Liver (tissue), 9 donors: ENCODE data around the gene TACC2. TPM values are rescaled to one million over a fixed set of nuclear protein-coding genes. Genes with fewer than 3 reads are reported as not detected.

Source experiments
- DNase-seq: peaks from one replicate; pipeline ENCODE4 v3.0.0-alpha.2; 2017; ENCODE audit warnings: low spot score
- H3K27ac ChIP-seq, 2 donors: one replicate each; pipeline ENCODE4 v1.7.0; 2013; ENCODE audit warnings: inconsistent platforms in 2 of 2, low read length in 2 of 2, control low read depth in 1 of 2, low read depth in 1 of 2, mild to moderate bottlenecking in 1 of 2
- H3K27me3 ChIP-seq, 4 donors: one replicate each; pipeline versions ENCODE4 v1.6.1 to v1.7.0; 2013; ENCODE audit warnings: low read length in 3 of 4, inconsistent platforms in 1 of 4, mild to moderate bottlenecking in 1 of 4, moderate library complexity in 1 of 4; ENCODE audit not compliant: control insufficient read depth in 4 of 4, insufficient read depth in 4 of 4
- H3K36me3 ChIP-seq, 4 donors: one replicate each; pipeline versions ENCODE4 v1.6.1 to v1.7.0; 2013; ENCODE audit warnings: low read length in 3 of 4, mild to moderate bottlenecking in 3 of 4, low read depth in 1 of 4, moderate library complexity in 1 of 4; ENCODE audit not compliant: control insufficient read depth in 4 of 4, insufficient read depth in 3 of 4
- H3K4me1 ChIP-seq, 4 donors: one replicate each; pipeline versions ENCODE4 v1.6.1 to v1.7.0; 2013; ENCODE audit warnings: low read length in 3 of 4, mild to moderate bottlenecking in 3 of 4, moderate library complexity in 1 of 4; ENCODE audit not compliant: control insufficient read depth in 4 of 4, insufficient read depth in 4 of 4
- H3K4me3 ChIP-seq, 3 donors: one replicate each; pipeline versions ENCODE4 v1.6.1 to v1.7.0; 2013; ENCODE audit warnings: low read length in 3 of 3, control low read depth in 1 of 3, low read depth in 1 of 3, mild to moderate bottlenecking in 1 of 3
- H3K9ac ChIP-seq, 2 donors: one replicate each; pipeline ENCODE4 v1.7.0; 2013; ENCODE audit warnings: low read length in 2 of 2, mild to moderate bottlenecking in 2 of 2, moderate library complexity in 2 of 2, control low read depth in 1 of 2, low read depth in 1 of 2
- H3K9me3 ChIP-seq, 4 donors: one replicate each; pipeline versions ENCODE4 v1.6.1 to v1.7.0; 2013; ENCODE audit warnings: low read length in 3 of 4; ENCODE audit not compliant: control insufficient read depth in 4 of 4
- EGR1 ChIP-seq, 2 donors: IDR thresholded peaks; 2 replicates each; pipeline ENCODE4 v1.6.1; 2016 to 2018; ENCODE audit warnings: antibody characterized with exemption in 2 of 2, low read depth in 2 of 2
- FOXA2 ChIP-seq: IDR thresholded peaks from 2 replicates; pipeline ENCODE4 v1.6.1; 2016; ENCODE audit warnings: antibody characterized with exemption
- GABPA ChIP-seq, 2 donors: IDR thresholded peaks in 1 of 2; conservative IDR thresholded peaks in 1 of 2; 2 replicates each; pipeline ENCODE4 v1.6.1; 2016; ENCODE audit warnings: antibody characterized with exemption in 2 of 2, mild to moderate bottlenecking in 1 of 2, moderate library complexity in 1 of 2
- JUND ChIP-seq, 2 donors: IDR thresholded peaks; 2 replicates each; pipeline ENCODE4 v1.6.1; 2016; ENCODE audit warnings: antibody characterized with exemption in 2 of 2
- RXRA ChIP-seq, 2 donors: IDR thresholded peaks; 2 replicates each; pipeline ENCODE4 v1.6.1; 2017 to 2018; ENCODE audit warnings: antibody characterized with exemption in 2 of 2, mild to moderate bottlenecking in 1 of 2
- SP1 ChIP-seq: IDR thresholded peaks from 2 replicates; pipeline ENCODE4 v1.6.1; 2018; ENCODE audit warnings: antibody characterized with exemption, mild to moderate bottlenecking
- TAF1 ChIP-seq: conservative IDR thresholded peaks from 2 replicates; pipeline ENCODE4 v1.6.1; 2016; ENCODE audit warnings: antibody characterized with exemption, mild to moderate bottlenecking
- WGBS: extraction: QIAGEN DNeasy Blood & Tissue Kit; methylation state at CpG from one replicate; pipeline ENCODE4 v1.1.7; 2013; 5-methylcytosine and 5-hydroxymethylcytosine counted together
- polyA plus RNA-seq, 2 donors: library from polyadenylated mRNA; stranded (reverse) in 1 of 2; unstranded in 1 of 2; fragments of 200-250 nt in 1 of 2; fragments of >200 nt in 1 of 2; fragmentation: Nextera tagmentation in 1 of 2; extraction: Ambion mirVana in 1 of 2; gene quantifications; one replicate each; pipeline versions ENCODE4 v1.2.1 to v1.2.3, GENCODE V29; 2013 to 2015
- total RNA-seq, 2 donors: library from RNA; depleted of rRNA; stranded (reverse); fragments of >200 nt; gene quantifications; one replicate each; pipeline ENCODE4 v1.2.3, GENCODE V29; 2014
- TF ChIP-seq, protein P1 (sequence below): IDR thresholded peaks from 2 replicates; pipeline ENCODE4 v1.6.1; 2016; ENCODE audit warnings: antibody characterized with exemption, mild to moderate bottlenecking
- TF ChIP-seq, protein P2 (sequence below): IDR thresholded peaks from 2 replicates; pipeline ENCODE4 v1.6.1; 2016; ENCODE audit warnings: antibody characterized with exemption
- TF ChIP-seq, protein P3 (sequence below): fragments of 150-350 bp; IDR thresholded peaks from 2 replicates; pipeline ENCODE4 v1.5.1; 2017; ENCODE audit warnings: improper control_type of control experiment, low read depth, low read length; ENCODE audit not compliant: missing input control
- TF ChIP-seq, protein P4 (sequence below): IDR thresholded peaks from 2 replicates; pipeline ENCODE4 v1.6.1; 2016; ENCODE audit warnings: antibody characterized with exemption
- donor health status: healthy.
- donor health status: healthy.
- donor health status: healthy.
- donor health status: healthy.
- donor health status: healthy.

Gene TACC2
- total and polyA plus RNA-seq, 4 donors: 1.5 to 9.1 (median 7.8) TPM

DNA sequence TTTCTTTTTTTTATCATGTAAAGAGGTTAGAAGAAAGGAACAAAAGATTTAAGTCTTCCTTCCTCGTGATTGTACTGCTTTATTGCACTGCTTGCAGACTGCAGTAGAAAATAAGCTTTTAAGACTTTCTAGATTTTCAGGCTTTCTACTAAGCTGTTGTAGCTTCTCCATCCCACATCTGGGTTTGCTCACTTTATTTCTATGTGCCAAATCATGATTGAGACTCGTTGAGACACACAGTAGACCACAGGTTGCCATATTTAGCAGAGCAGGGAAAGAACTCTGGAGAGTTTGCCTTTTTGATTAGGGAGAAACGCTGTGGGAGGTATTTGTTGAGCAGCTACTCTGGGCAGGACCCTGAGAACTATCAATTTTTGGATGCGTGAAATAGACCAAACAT, 192.9 kb downstream of the TACC2 start (continued):
- TF ChIP-seq, protein P1, sequence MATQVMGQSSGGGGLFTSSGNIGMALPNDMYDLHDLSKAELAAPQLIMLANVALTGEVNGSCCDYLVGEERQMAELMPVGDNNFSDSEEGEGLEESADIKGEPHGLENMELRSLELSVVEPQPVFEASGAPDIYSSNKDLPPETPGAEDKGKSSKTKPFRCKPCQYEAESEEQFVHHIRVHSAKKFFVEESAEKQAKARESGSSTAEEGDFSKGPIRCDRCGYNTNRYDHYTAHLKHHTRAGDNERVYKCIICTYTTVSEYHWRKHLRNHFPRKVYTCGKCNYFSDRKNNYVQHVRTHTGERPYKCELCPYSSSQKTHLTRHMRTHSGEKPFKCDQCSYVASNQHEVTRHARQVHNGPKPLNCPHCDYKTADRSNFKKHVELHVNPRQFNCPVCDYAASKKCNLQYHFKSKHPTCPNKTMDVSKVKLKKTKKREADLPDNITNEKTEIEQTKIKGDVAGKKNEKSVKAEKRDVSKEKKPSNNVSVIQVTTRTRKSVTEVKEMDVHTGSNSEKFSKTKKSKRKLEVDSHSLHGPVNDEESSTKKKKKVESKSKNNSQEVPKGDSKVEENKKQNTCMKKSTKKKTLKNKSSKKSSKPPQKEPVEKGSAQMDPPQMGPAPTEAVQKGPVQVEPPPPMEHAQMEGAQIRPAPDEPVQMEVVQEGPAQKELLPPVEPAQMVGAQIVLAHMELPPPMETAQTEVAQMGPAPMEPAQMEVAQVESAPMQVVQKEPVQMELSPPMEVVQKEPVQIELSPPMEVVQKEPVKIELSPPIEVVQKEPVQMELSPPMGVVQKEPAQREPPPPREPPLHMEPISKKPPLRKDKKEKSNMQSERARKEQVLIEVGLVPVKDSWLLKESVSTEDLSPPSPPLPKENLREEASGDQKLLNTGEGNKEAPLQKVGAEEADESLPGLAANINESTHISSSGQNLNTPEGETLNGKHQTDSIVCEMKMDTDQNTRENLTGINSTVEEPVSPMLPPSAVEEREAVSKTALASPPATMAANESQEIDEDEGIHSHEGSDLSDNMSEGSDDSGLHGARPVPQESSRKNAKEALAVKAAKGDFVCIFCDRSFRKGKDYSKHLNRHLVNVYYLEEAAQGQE: no peak
- TF ChIP-seq FOXA2: no peak

DNA sequence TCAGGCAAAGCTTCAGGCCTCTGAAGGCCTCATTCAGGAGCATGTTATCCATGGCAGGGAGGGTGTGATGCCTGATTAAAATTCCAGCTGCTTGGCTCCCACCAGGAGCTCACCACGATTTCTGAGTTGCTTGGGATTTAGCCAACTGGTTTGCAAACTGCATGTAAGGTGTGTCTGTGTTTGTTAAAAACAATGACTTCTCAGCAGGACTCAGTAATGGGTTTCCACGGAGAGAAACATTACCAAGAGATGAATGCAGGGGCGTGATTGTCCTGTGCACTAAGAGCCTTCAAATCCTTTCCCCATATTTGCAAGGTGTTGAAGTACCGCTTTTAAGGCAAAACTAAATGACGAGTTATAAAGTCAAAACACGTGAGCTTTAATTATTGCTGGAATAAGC, 193.3 kb downstream of the TACC2 start:
- Histone ChIP-seq H3K4me1 (no peaks in the 10 kb centered on the region), H3K36me3 (no peaks in the 10 kb centered on the region), H3K27ac (no peak overlapping the region), H3K27me3 (no peaks in the 10 kb centered on the region), H3K4me3 (no peak overlapping the region), H3K9ac (no peak overlapping the region), H3K9me3 (no peaks in the 10 kb centered on the region)
- TF ChIP-seq TAF1 (no peak), SP1 (no peak)
- 82% methylated on average over 6 of the region's 6 CpGs for WGBS
- no peak for DNase-seq

DNA sequence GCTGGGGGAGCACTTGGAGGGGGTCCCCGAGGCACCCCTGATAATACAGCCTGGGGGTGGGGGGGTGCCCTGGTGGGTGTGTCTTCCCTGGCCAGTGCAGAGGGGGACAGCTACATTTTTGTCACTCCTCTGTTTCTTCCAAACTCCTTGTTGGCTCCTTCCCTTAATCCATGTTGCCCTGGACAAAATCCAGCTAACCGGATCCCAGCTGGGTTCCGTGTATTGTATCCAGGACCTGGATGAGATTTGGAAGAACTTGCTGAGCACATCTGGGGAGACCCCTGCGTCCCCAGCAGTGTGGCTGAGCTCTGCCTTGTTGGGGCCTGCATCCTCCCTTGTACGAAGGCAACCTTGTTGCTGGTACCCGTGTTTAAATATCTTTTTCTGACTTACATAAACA, 195.3 kb downstream of the TACC2 start:
- no peaks in the 10 kb centered on the region for H3K27me3 ChIP-seq
- no peaks in the 10 kb centered on the region for H3K9me3 ChIP-seq
- WGBS: 90% methylated on average over 6 of the region's 6 CpGs

More for the DNA sequence above, 195.3 kb downstream of the TACC2 start:
- no peak overlapping the region for H3K4me3 ChIP-seq
- no peak overlapping the region for H3K27ac ChIP-seq
- no peak for DNase-seq
- TF ChIP-seq JUND (IDR thresholded peaks at IDR 0.05) (no peak), TAF1 (no peak), RXRA (IDR thresholded peaks at IDR 0.05) (no peak), EGR1 (IDR thresholded peaks at IDR 0.05; ENCODE audit: low read depth in 2 of 2) (no peak), FOXA2 (no peak), GABPA (IDR thresholded peaks at IDR 0.05 in 1 of 2, conservative IDR thresholded peaks at IDR 0.05 in 1 of 2) (no peak)
- TF ChIP-seq, protein P2, sequence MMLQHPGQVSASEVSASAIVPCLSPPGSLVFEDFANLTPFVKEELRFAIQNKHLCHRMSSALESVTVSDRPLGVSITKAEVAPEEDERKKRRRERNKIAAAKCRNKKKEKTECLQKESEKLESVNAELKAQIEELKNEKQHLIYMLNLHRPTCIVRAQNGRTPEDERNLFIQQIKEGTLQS: no peak
- TF ChIP-seq, protein P3, sequence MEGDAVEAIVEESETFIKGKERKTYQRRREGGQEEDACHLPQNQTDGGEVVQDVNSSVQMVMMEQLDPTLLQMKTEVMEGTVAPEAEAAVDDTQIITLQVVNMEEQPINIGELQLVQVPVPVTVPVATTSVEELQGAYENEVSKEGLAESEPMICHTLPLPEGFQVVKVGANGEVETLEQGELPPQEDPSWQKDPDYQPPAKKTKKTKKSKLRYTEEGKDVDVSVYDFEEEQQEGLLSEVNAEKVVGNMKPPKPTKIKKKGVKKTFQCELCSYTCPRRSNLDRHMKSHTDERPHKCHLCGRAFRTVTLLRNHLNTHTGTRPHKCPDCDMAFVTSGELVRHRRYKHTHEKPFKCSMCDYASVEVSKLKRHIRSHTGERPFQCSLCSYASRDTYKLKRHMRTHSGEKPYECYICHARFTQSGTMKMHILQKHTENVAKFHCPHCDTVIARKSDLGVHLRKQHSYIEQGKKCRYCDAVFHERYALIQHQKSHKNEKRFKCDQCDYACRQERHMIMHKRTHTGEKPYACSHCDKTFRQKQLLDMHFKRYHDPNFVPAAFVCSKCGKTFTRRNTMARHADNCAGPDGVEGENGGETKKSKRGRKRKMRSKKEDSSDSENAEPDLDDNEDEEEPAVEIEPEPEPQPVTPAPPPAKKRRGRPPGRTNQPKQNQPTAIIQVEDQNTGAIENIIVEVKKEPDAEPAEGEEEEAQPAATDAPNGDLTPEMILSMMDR: no peak
- TF ChIP-seq, protein P1: no peak
- TF ChIP-seq, protein P4, sequence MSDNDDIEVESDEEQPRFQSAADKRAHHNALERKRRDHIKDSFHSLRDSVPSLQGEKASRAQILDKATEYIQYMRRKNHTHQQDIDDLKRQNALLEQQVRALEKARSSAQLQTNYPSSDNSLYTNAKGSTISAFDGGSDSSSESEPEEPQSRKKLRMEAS: no peak
- no peak overlapping the region for H3K9ac ChIP-seq
- no peaks in the 10 kb centered on the region for H3K36me3 ChIP-seq
- peaks cover 0 to 2% (median 0%) of the 10 kb centered on the region in 4 donors for H3K4me1 ChIP-seq
